ENCODE results near the gene CDH7. TPM values are rescaled to one million over a fixed set of nuclear protein-coding genes. Genes with fewer than 3 reads are reported as not detected.

The CDH7 gene
- total and polyA plus RNA-seq, 2 of the 13 experiments (the other 11 are each of a cell fraction or from before 2014, with no cell fraction given) = not detected

DNA sequence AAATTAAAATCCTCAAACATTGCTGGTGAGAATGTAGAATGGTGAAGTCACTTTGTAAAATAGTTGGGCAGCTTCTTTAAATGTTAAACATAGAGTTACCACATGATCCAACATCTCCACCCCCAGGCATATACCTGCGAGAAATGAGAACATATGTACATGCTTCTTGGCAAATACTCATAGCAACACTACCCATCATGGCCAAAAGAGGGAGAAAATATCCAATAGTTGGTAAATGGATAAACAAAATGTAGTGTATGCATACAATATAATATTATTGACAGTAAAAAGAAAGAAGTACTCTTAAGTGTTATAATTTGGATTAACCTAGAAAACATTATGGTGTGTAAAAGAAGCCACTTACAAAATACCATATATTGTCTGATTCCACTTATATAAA, 185.9 kb downstream of the CDH7 start:
- DNase-seq (ENCODE audit: low spot score) (no peak), ATAC-seq (no peak), FAIRE-seq (no peak)
- Histone ChIP-seq H3K4me3 (replicated peaks in 1 of 3; ENCODE audit: insufficient read depth in 1 of 3, low read depth in 2 of 3, low read length in 3 of 3) (no peak overlapping the region), H3K4me1 (ENCODE audit: insufficient read depth, low read length) (no peaks in the 10 kb centered on the region), H3K9ac (ENCODE audit: insufficient read depth, low read depth, low read length) (no peak overlapping the region), H3K27ac (ENCODE audit: extremely low read length, insufficient read depth, low read length) (no peak overlapping the region), H4K20me1 (ENCODE audit: insufficient read depth, low read length) (no peaks in the 10 kb centered on the region; the same call in 1 of the 2 replicates), H3K79me2 (ENCODE audit: insufficient read depth, low read length) (no peaks in the 10 kb centered on the region), H3K9me3 (ENCODE audit: low read length) (no peaks in the 10 kb centered on the region), H3K27me3 (ENCODE audit: control insufficient read depth in 1 of 2, insufficient read depth in 2 of 2, low read length in 2 of 2) (no peaks in the 10 kb centered on the region), H2AFZ (ENCODE audit: low read length) (no peak overlapping the region), H3K36me3 (replicated peaks in 1 of 2; ENCODE audit: control insufficient read depth in 1 of 2, insufficient read depth in 2 of 2, low read length in 2 of 2) (no peaks in the 10 kb centered on the region), H3K4me2 (ENCODE audit: low read depth, low read length) (no peak overlapping the region)
- POLR2A ChIA-PET = no interaction called here
- intact Hi-C loops (cut with micrococcal nuclease; ENCODE audit: unreplicated experiment) (no loop called here), in situ Hi-C loops (cut with HindIII; ENCODE audit: extremely low pct_ligation_motif_present, low pct_unique_long_range_greater_than_20kb) (no loop called here)
- CTCF ChIA-PET (ENCODE audit: low intra/inter-chr PET ratio, low total read pairs) = no interaction called here
- no TSS peak for BruUV-seq (replicated peaks)
- TF ChIP-seq TFE3 (CRISPR knock-in tag; IDR thresholded peaks at IDR 0.05) = no peak
- TF ChIP-seq NFIC (IDR thresholded peaks at IDR 0.05; ENCODE audit: low read length) = no peak
- no peak for TF ChIP-seq PATZ1 (CRISPR knock-in tag; IDR thresholded peaks at IDR 0.05)
- 7% methylated on average over 1 of the region's 1 CpG for WGBS (ENCODE audit: low lambda C conversion rate)

GRCh38 chr18:65937180-65937579, 186.4 kb downstream of the CDH7 start:
- BruUV-seq (replicated peaks) = no TSS peak
- Histone ChIP-seq H3K4me2 (ENCODE audit: low read depth, low read length) (no peak overlapping the region), H3K27ac (ENCODE audit: extremely low read length, insufficient read depth, low read length) (no peak overlapping the region), H2AFZ (ENCODE audit: low read length) (no peak overlapping the region), H3K27me3 (ENCODE audit: control insufficient read depth in 1 of 2, insufficient read depth in 2 of 2, low read length in 2 of 2) (no peaks in the 10 kb centered on the region), H3K36me3 (replicated peaks in 1 of 2; ENCODE audit: control insufficient read depth in 1 of 2, insufficient read depth in 2 of 2, low read length in 2 of 2) (no peaks in the 10 kb centered on the region), H3K79me2 (ENCODE audit: insufficient read depth, low read length) (no peaks in the 10 kb centered on the region), H4K20me1 (ENCODE audit: insufficient read depth, low read length) (no peaks in the 10 kb centered on the region; the same call in 1 of the 2 replicates), H3K4me3 (replicated peaks in 1 of 3; ENCODE audit: insufficient read depth in 1 of 3, low read depth in 2 of 3, low read length in 3 of 3) (no peak overlapping the region), H3K9ac (ENCODE audit: insufficient read depth, low read depth, low read length) (no peak overlapping the region), H3K4me1 (ENCODE audit: insufficient read depth, low read length) (no peaks in the 10 kb centered on the region), H3K9me3 (ENCODE audit: low read length) (no peaks in the 10 kb centered on the region)
- DNase-seq (ENCODE audit: low spot score) (no peak), FAIRE-seq (no peak), ATAC-seq (no peak)
- POLR2A ChIA-PET = no interaction called here
- CTCF ChIA-PET (ENCODE audit: low intra/inter-chr PET ratio, low total read pairs) = no interaction called here
- in situ Hi-C loops (cut with HindIII; ENCODE audit: extremely low pct_ligation_motif_present, low pct_unique_long_range_greater_than_20kb) (no loop called here), intact Hi-C loops (cut with micrococcal nuclease; ENCODE audit: unreplicated experiment) (no loop called here)
- no peak for TF ChIP-seq NCOA1 (CRISPR knock-in tag; IDR thresholded peaks at IDR 0.05)
- TF ChIP-seq EED (CRISPR knock-in tag; IDR thresholded peaks at IDR 0.05) = no peak
- no peak for TF ChIP-seq GABPB1 (CRISPR knock-in tag; IDR thresholded peaks at IDR 0.05)
- no peak for TF ChIP-seq ZNF136 (CRISPR knock-in tag; IDR thresholded peaks at IDR 0.05; ENCODE audit: low read depth)
- TF ChIP-seq ZFAT (CRISPR knock-in tag; conservative IDR thresholded peaks at IDR 0.05) = no peak
- no peak for TF ChIP-seq ZNF678 (CRISPR knock-in tag; IDR thresholded peaks at IDR 0.05)
- TF ChIP-seq THYN1 (CRISPR knock-in tag; IDR thresholded peaks at IDR 0.05; ENCODE audit: borderline replicate concordance, low read depth) = no peak
- no peak for TF ChIP-seq NPAS2 (CRISPR knock-in tag; IDR thresholded peaks at IDR 0.05; ENCODE audit: borderline replicate concordance)
- TF ChIP-seq RORA (CRISPR knock-in tag; IDR thresholded peaks at IDR 0.05) = no peak
- no peak for TF ChIP-seq ZNF430 (CRISPR knock-in tag; IDR thresholded peaks at IDR 0.05)

All from HepG2 (cell line).